Measurements from ENCODE around the gene SORCS2. TPM values are rescaled to one million over a fixed set of nuclear protein-coding genes. Genes with fewer than 3 reads are reported as not detected.

SORCS2 gene
- total and polyA plus RNA-seq, 2 of the 8 experiments (the other 6 are each of a cell fraction or from before 2014, with no cell fraction given), result 0.36 to 1.8 TPM

- Histone ChIP-seq H4K8ac (ENCODE audit: extremely low read depth, insufficient read depth, low read length) (no peak overlapping the region), H3K9ac (replicated peaks in 1 of 4; ENCODE audit: extremely low read depth in 1 of 4, low read depth in 3 of 4, low read length in 3 of 4) (no peak overlapping the region), H3K36me3 (ENCODE audit: control insufficient read depth in 2 of 4, insufficient read depth in 4 of 4, low read length in 3 of 4) (no peaks in the 10 kb centered on the region), H2BK12ac (ENCODE audit: low read depth, low read length) (no peak overlapping the region), H3K23ac (ENCODE audit: insufficient read length) (no peak overlapping the region), H3K4me2 (ENCODE audit: insufficient read depth in 1 of 2, low read depth in 2 of 2, low read length in 2 of 2) (no peak overlapping the region), H2AFZ (ENCODE audit: low read length) (no peak overlapping the region), H3K18ac (ENCODE audit: extremely low read depth, low read length) (no peak overlapping the region), H4K20me1 (replicated peaks in 1 of 2; ENCODE audit: control insufficient read depth in 1 of 2, insufficient read depth in 2 of 2, low read length in 2 of 2) (no peaks in the 10 kb centered on the region), H2AK5ac (ENCODE audit: low read depth, low read length) (no peak overlapping the region), H3K56ac (replicated peaks; ENCODE audit: insufficient read length, low read depth, low read length) (no peak overlapping the region), H2BK120ac (replicated peaks; ENCODE audit: low read depth, low read length) (no peak overlapping the region), H2BK20ac (ENCODE audit: low read length) (no peak overlapping the region), H2BK15ac (ENCODE audit: low read length) (no peak overlapping the region), H3K9me3 (ENCODE audit: insufficient read depth in 2 of 2, low read depth in 1 of 2, low read length in 1 of 2) (no peaks in the 10 kb centered on the region), H3K4me1 (replicated peaks in 1 of 4; ENCODE audit: control insufficient read depth in 3 of 4, insufficient read depth in 4 of 4, low read length in 3 of 4) (no peaks in the 10 kb centered on the region; a peak in 2 of 7 replicates), H3K14ac (ENCODE audit: insufficient read length) (no peak overlapping the region), H3K27ac (ENCODE audit: low read depth, low read length) (no peak overlapping the region), H4K5ac (ENCODE audit: insufficient read length, low read depth, low read length) (no peak overlapping the region), H3K27me3 (replicated peaks in 1 of 4; ENCODE audit: control insufficient read depth in 3 of 4, extremely low read depth in 1 of 4, insufficient read depth in 3 of 4, low read length in 3 of 4) (0 out of 7 replicates have a peak, but pooled peaks cover 0 to 2% (median 0%) of the 10 kb centered on the region in 4 experiments), H3K23me2 (ENCODE audit: low read depth, low read length) (no peaks in the 10 kb centered on the region), H3K79me2 (ENCODE audit: control insufficient read depth in 1 of 2, insufficient read depth in 2 of 2, low read length in 2 of 2) (no peaks in the 10 kb centered on the region), H4K91ac (replicated peaks; ENCODE audit: insufficient read length, low read length) (no peak overlapping the region), H2BK5ac (ENCODE audit: low read depth, low read length) (no peak overlapping the region), H3K79me1 (ENCODE audit: low read depth, low read length) (no peaks in the 10 kb centered on the region), H3K4ac (replicated peaks; ENCODE audit: insufficient read length, low read depth, low read length) (no peak overlapping the region), H3K4me3 (ENCODE audit: extremely low read depth in 1 of 4, insufficient read depth in 2 of 4, low read depth in 3 of 4, low read length in 4 of 4) (no peak overlapping the region)
- POLR2A ChIA-PET (ENCODE audit: partially characterized antibody), result no interaction called here
- CTCF ChIA-PET (ENCODE audit: partially characterized antibody), result interaction anchor here (1.1 to 2.3 kb wide), 10 partner anchors 8 to 468 kb away, joined by 3 to 12 read pairs (median 4); partner anchors contain the start of gene SORCS2
- TF ChIP-seq GTF2F1 (IDR thresholded peaks at IDR 0.05; ENCODE audit: borderline replicate concordance, low read depth, low read length) (no peak), CREB1 (IDR thresholded peaks at IDR 0.05) (no peak), EGR1 (IDR thresholded peaks at IDR 0.05; ENCODE audit: borderline replicate concordance, low read depth, low read length) (no peak), CBX8 (IDR thresholded peaks at IDR 0.05; ENCODE audit: borderline replicate concordance, low read depth, low read length) (no peak), ATF2 (IDR thresholded peaks at IDR 0.05; ENCODE audit: low read length) (no peak)
- DNase-seq (ENCODE audit: low read depth in 1 of 2, low spot score in 2 of 2), result no peak
- no peak for FAIRE-seq
- 92% methylated on average over 18 of the region's 18 CpGs; no CpG with 5 or more reads in 1 of the 2 experiments for WGBS, 2 experiments (ENCODE audit: extremely low coverage in 1 of 2, insufficient coverage in 1 of 2, insufficient read length in 1 of 2, insufficient replicate concordance in 2 of 2, low coverage in 1 of 2, low lambda C conversion rate in 2 of 2, missing lambda C conversion rate in 1 of 2)
These were observed 34.1 kb upstream of the SORCS2 start for GRCh38 chr4:7158081-7158750.
